ENCODE data around the gene KRT81.
"Not testable (repeated sequence)": the region's sequence is repeated elsewhere in the genome, so short reads cannot be mapped to it uniquely, and the experiment has no call there.

Gene KRT81

GRCh38 chr12:52241205-52241842, 50.0 kb downstream of the KRT81 start:
- no peak for DNase-seq (ENCODE audit: low read depth in 2 of 2)

- DNase-seq (ENCODE audit: low read depth in 2 of 2): not testable (repeated sequence)
Observed at GRCh38 chr12:52240247-52240646, 51.1 kb downstream of the KRT81 start.

DNA sequence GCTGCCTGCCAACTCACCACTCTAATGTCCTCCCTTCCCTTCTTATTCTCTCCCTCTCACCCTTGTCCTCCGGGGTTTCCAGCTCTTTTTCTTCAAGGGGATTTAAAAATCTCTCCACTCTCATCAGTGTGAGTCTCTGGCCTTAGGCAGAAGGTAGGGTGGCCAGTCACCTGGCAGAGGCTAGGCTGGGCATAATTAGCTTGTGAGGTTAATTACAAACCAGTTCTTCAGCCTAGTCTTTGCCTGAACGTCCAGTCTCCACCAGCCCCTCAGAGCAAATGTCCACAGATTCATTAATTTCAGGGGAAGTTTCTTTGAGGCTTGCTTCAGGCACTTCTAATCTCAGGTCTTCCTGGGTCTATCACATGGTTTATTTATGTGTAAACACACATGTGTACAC, 51.6 kb downstream of the KRT81 start:
- DNase-seq (ENCODE audit: low read depth in 2 of 2): no peak

DNA sequence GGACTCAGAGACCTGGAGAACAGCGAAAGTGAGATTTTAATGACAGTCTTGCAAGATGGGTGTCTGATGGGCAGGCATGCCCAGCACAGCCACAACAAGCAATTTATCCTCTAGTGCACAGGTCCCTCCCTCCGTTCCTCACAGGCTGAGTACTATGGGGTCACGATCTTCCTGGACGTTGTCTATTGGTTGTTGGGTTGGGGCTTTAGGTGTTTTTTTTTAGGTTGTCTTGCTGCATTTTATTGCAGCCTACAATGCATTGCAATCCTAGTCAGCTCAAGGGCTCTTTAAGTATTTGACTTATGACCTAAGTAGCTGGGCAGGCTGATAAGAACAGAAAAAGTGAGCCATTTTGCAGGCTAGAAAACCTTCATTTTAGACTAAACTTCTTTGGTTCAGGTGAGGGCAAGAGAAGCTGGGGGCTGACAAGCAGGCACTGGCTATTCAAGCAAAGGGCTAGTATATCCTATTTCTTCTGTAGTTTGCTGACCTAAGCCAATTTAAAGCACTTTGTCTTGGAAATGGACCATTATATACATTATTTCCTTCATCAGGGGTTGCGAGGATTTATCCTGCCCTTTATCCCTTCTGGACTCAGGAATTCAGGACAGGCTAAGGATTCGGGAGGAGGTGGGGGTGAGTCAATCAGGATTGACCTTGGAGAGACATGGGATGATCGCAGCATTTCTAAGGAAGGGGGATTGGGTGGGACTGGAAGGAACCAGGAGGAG, 52.3 kb downstream of the KRT81 start:
- no peak for DNase-seq (ENCODE audit: low read depth in 2 of 2)

- no peak for DNase-seq (ENCODE audit: low read depth in 2 of 2)
Observed at GRCh38 chr12:52238207-52238840, 53.0 kb downstream of the KRT81 start.

GRCh38 chr12:52236386-52237050, 54.8 kb downstream of the KRT81 start:
- DNase-seq (ENCODE audit: low read depth in 2 of 2): no peak
